SH-SY5Y (cell line): ENCODE measurements around the gene AIFM1.

Experiments
- GATA2 ChIP-seq: IDR thresholded peaks from 2 replicates; pipeline ENCODE4 v1.6.1; 2011; ENCODE audit warnings: mild to moderate bottlenecking, low read depth, low read length
- GATA3 ChIP-seq: IDR thresholded peaks from 2 replicates; pipeline ENCODE4 v1.6.1; 2011; ENCODE audit warnings: low read depth, mild to moderate bottlenecking, low read length, moderate library complexity

GRCh38 chrX:130171446-130172126 lies 5.9 kb upstream of the AIFM1 start, which contains the start of gene RAB33A:
- no peak for TF ChIP-seq GATA2
- no peak for TF ChIP-seq GATA3
